Tibial nerve (tissue), 4 donors: ENCODE results near the gene GFPT2. TPM values are rescaled to one million over a fixed set of nuclear protein-coding genes. Genes with fewer than 3 reads are reported as not detected.

Experiments used
- DNase-seq, 2 donors: peaks; one replicate each; pipeline ENCODE4 v3.0.0-alpha.2; 2019; ENCODE audit warnings: low spot score in 2 of 2
- H3K27ac ChIP-seq, 4 donors: fragments of 200-600 bp; sonication (generic) in 3 of 4; one replicate each; pipeline ENCODE4 v1.5.1; 2017 to 2019; ENCODE audit warnings: mild to moderate bottlenecking in 1 of 4
- H3K27me3 ChIP-seq, 2 donors: fragments of 200-600 bp; sonication (generic) in 1 of 2; one replicate each; pipeline versions ENCODE4 v1.5.1 to v1.6.0; 2017 to 2019
- H3K36me3 ChIP-seq, 3 donors: fragments of 200-600 bp; sonication (generic); one replicate each; pipeline ENCODE4 v1.5.1; 2018 to 2019
- H3K4me1 ChIP-seq, 4 donors: fragments of 200-600 bp; sonication (generic) in 3 of 4; one replicate each; pipeline ENCODE4 v1.5.1; 2017 to 2019
- H3K4me3 ChIP-seq, 4 donors: fragments of 200-600 bp; sonication (generic) in 3 of 4; one replicate each; pipeline ENCODE4 v1.5.1; 2017 to 2019; ENCODE audit warnings: mild to moderate bottlenecking in 1 of 4, moderate library complexity in 1 of 4
- H3K9me3 ChIP-seq, 4 donors: fragments of 200-600 bp; sonication (generic) in 3 of 4; one replicate each; pipeline ENCODE4 v1.5.1; 2017 to 2019
- CTCF ChIP-seq, 5 experiments: fragments of 200-600 bp in 3 of 5; fragments of 450-650 bp in 2 of 5; sonication (generic) in 3 of 5; IDR thresholded peaks; one replicate each; pipeline ENCODE4 v1.5.1; 2016 to 2019; ENCODE audit warnings: antibody characterized with exemption in 5 of 5, mild to moderate bottlenecking in 3 of 5, moderate library complexity in 2 of 5
- EP300 ChIP-seq, 2 donors: sonication (generic); formaldehyde crosslinking; IDR thresholded peaks; one replicate each; pipeline ENCODE4 v1.6.1; 2017; ENCODE audit warnings: antibody characterized with exemption in 2 of 2, mild to moderate bottlenecking in 1 of 2
- POLR2A ChIP-seq, 2 donors: fragments of 450-650 bp; IDR thresholded peaks; one replicate each; pipeline ENCODE4 v1.6.1; 2017; ENCODE audit warnings: antibody characterized with exemption in 2 of 2, mild to moderate bottlenecking in 2 of 2, moderate library complexity in 2 of 2
- WGBS, 2 donors: methylation state at CpG; one replicate each; pipeline ENCODE4 v1.1.5; 2018; 5-methylcytosine and 5-hydroxymethylcytosine counted together
- total RNA-seq, 4 donors: library from RNA; depleted of rRNA; stranded (reverse); fragments of >200 nt; gene quantifications; one replicate each; pipeline ENCODE4 v1.1.0, GENCODE V29; 2016

The GFPT2 gene
- total RNA-seq, 4 donors from 2014 or later: 36.1 to 64.5 (median 49.2) TPM

DNA sequence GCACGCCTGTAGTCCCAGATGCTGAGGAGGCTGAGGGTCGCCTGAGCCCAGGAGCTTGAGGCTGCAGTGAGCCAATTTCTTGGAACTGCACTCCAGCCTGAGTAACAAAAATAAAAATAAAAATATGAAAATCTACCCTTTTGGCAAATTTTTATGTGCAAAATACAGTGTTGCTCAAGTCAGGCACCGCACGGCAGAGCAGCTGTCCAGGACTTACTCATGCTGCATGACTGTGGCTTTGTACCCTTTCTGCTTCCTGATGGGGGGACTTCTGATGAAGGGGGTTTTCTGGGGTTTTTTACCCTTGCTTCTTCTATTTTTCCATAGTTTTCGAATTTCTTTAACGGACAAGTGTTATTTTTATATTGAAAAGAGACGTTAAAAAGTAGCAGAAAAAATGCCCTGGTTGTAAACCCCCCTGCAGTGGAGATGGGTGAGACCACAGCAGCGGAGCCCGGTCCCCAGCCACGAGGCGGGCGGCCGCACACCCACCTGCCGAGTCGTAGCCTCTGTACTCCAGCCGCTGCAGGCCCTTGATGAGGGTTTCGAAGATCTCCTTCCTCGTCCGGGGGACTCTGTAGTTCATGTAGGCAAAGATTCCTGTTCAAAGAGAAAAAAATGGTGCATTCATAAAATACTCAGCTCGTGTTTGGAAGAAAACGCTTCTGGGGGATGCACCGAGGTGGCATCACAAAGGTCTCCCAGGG is 15.0 kb downstream of the GFPT2 start:
- Histone ChIP-seq H3K36me3 (peaks cover 0 to 58% (median 0%) of the 10 kb centered on the region in 3 donors), H3K27ac (no peak overlapping the region), H3K4me1 (peaks cover 0 to 19% (median 0%) of the 10 kb centered on the region in 4 donors), H3K27me3 (no peaks in the 10 kb centered on the region), H3K4me3 (no peak overlapping the region), H3K9me3 (no peaks in the 10 kb centered on the region)
- no peak for TF ChIP-seq EP300 (IDR thresholded peaks at IDR 0.05)
- no peak for TF ChIP-seq POLR2A (IDR thresholded peaks at IDR 0.05)
- no peak for TF ChIP-seq CTCF (IDR thresholded peaks at IDR 0.05)
- DNase-seq: no peak
- 87 to 89% methylated on average over 22 of the region's 22 CpGs for WGBS, 2 donors

- no peak for TF ChIP-seq CTCF (IDR thresholded peaks at IDR 0.05)
- no peak for TF ChIP-seq POLR2A (IDR thresholded peaks at IDR 0.05)
- TF ChIP-seq EP300 (IDR thresholded peaks at IDR 0.05): no peak
- DNase-seq: no peak
- Histone ChIP-seq H3K36me3 (peaks cover 0 to 58% (median 0%) of the 10 kb centered on the region in 3 donors), H3K27ac (no peak overlapping the region), H3K27me3 (no peaks in the 10 kb centered on the region), H3K9me3 (no peaks in the 10 kb centered on the region), H3K4me3 (no peak overlapping the region), H3K4me1 (peaks cover 0 to 17% (median 0%) of the 10 kb centered on the region in 4 donors)
- 90 to 92% methylated on average over 33 to 34 of the region's 34 CpGs for WGBS, 2 donors
Measured at GRCh38 chr5:180336234-180337020, 16.7 kb downstream of the GFPT2 start.

DNA sequence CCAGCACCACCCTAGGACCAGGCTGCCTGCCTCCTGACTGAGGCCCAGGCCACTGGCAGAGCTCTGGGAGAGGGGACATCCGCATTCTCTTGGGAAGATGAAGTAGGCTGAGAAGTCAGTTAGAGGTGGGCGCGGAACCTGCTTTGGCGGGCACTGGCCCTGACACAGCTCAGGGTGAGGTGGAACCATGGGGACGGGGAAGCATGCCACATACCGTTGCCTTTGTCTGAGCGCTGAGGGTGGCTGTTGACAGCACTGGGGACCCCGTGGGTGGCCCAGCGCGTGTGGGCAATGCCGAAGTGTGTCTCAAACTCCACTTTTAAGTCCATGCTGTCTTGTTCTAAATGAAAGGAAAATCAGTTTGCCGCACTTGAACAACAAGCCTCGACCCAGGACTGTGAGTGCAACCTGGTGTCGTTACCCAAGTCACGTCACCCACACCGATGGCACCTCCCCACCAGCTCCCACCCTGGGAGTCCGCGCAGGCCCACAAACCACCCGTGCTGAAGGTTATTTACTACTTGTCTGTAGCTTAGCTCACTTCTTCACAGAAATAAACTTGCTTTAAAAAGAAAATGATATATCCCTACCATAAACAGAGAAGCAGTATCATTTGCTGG is 17.4 kb downstream of the GFPT2 start:
- Histone ChIP-seq H3K4me1 (peaks cover 0 to 10% (median 0%) of the 10 kb centered on the region in 4 donors), H3K27ac (no peak overlapping the region), H3K4me3 (no peak overlapping the region), H3K27me3 (no peaks in the 10 kb centered on the region), H3K36me3 (peaks cover 0 to 58% (median 0%) of the 10 kb centered on the region in 3 donors), H3K9me3 (no peaks in the 10 kb centered on the region)
- TF ChIP-seq POLR2A (IDR thresholded peaks at IDR 0.05) (no peak), EP300 (IDR thresholded peaks at IDR 0.05) (no peak), CTCF (IDR thresholded peaks at IDR 0.05) (no peak)
- DNase-seq: no peak
- WGBS, 2 donors: 95 to 96% methylated on average over 14 to 19 of the region's 19 CpGs

- peaks cover 0 to 62% (median 0%) of the 10 kb centered on the region in 3 donors for H3K36me3 ChIP-seq
- TF ChIP-seq CTCF (IDR thresholded peaks at IDR 0.05) (no peak), EP300 (IDR thresholded peaks at IDR 0.05) (no peak), POLR2A (IDR thresholded peaks at IDR 0.05) (no peak)
- H3K9me3 ChIP-seq: no peaks in the 10 kb centered on the region
- peaks cover 0 to 10% (median 2%) of the 10 kb centered on the region in 4 donors for H3K4me1 ChIP-seq
- no peaks in the 10 kb centered on the region for H3K27me3 ChIP-seq
- WGBS, 2 donors: 86 to 88% methylated on average over 12 of the region's 15 CpGs
- H3K4me3 ChIP-seq: no peak overlapping the region
- no peak for DNase-seq
- no peak overlapping the region for H3K27ac ChIP-seq
Measured at GRCh38 chr5:180334751-180335613, 18.2 kb downstream of the GFPT2 start.
